ENCODE measurements around the gene RPL36. TPM values are rescaled to one million over a fixed set of nuclear protein-coding genes. Genes with fewer than 3 reads are reported as not detected.
"Not testable (repeated sequence)": the region's sequence is repeated elsewhere in the genome, so short reads cannot be mapped to it uniquely, and the experiment has no call there.

The RPL36 gene
- total RNA-seq, 4 donors from 2014 or later: 87.9 to 636 (median 329) TPM

GRCh38 chr19:5719961-5720790, 30.1 kb downstream of the RPL36 start, which contains the start of the genes CATSPERD and LONP1:
CATSPERD (plus strand) TSS chr19:5720637; CDS start chr19:5720738, 101 bp downstream.
LONP1 (minus strand) TSS chr19:5720146; CDS start chr19:5720132, 14 bp downstream.
- peaks cover 12 to 34% (median 19%) of the 10 kb centered on the region in 4 donors for H3K4me1 ChIP-seq
- peak within 1 kb of the TSS; percentile 87 to 100 (median 93) for H3K4me3 ChIP-seq
- H3K36me3 ChIP-seq: no peaks in the 10 kb centered on the region
- H3K9me3 ChIP-seq: no peaks in the 10 kb centered on the region
- H3K27ac ChIP-seq: peak within 1 kb of the TSS; percentile 93 to 97 (median 96)
- no peaks in the 10 kb centered on the region for H3K27me3 ChIP-seq
- peak; percentile 86 to 98 (median 91) for TF ChIP-seq CTCF (IDR thresholded peaks at IDR 0.05)
- TF ChIP-seq EP300 (IDR thresholded peaks at IDR 0.05; ENCODE audit: low read depth): no peak
- peak; percentile 75 for TF ChIP-seq POLR2A (IDR thresholded peaks at IDR 0.05)
- TF ChIP-seq POLR2AphosphoS5 (IDR thresholded peaks at IDR 0.05): peak; percentile 91 to 97 (median 91)
- peak; percentile 98 for DNase-seq
- in situ Hi-C loops (cut with MboI; ENCODE audit: low pct_ligation_motif_present in 1 of 4, low pct_unique_long_range_greater_than_20kb in 1 of 4, low sequenced_read_pairs in 3 of 4): no loop called here
- WGBS, 2 donors (ENCODE audit: low coverage in 1 of 2): 1% methylated on average over 59 of the region's 90 CpGs; no CpG with 5 or more reads in 1 of the 2 donors
- intact Hi-C loops (cut with DNase I; ENCODE audit: low total_unique reads): no loop called here

GRCh38 chr19:5727453-5728050, 37.5 kb downstream of the RPL36 start:
- no peak for DNase-seq
- H3K27me3 ChIP-seq: no peaks in the 10 kb centered on the region
- H3K9me3 ChIP-seq: peaks cover 0 to 4% of the 10 kb centered on the region in 2 donors
- H3K4me3 ChIP-seq: no peak overlapping the region
- no peaks in the 10 kb centered on the region for H3K36me3 ChIP-seq
- TF ChIP-seq EP300 (IDR thresholded peaks at IDR 0.05; ENCODE audit: low read depth): no peak
- no peak for TF ChIP-seq POLR2A (IDR thresholded peaks at IDR 0.05)
- TF ChIP-seq CTCF (IDR thresholded peaks at IDR 0.05): no peak
- no peak for TF ChIP-seq POLR2AphosphoS5 (IDR thresholded peaks at IDR 0.05)
- no peaks in the 10 kb centered on the region for H3K4me1 ChIP-seq
- 91% methylated on average over 4 of the region's 4 CpGs; no CpG with 5 or more reads in 1 of the 2 donors for WGBS, 2 donors (ENCODE audit: low coverage in 1 of 2)
- in situ Hi-C loops (cut with MboI; ENCODE audit: low pct_ligation_motif_present in 1 of 4, low pct_unique_long_range_greater_than_20kb in 1 of 4, low sequenced_read_pairs in 3 of 4) (no loop called here), intact Hi-C loops (cut with DNase I; ENCODE audit: low total_unique reads) (no loop called here)
- H3K27ac ChIP-seq: no peak overlapping the region

- H3K4me1 ChIP-seq; H3K9me3 ChIP-seq; H3K27ac ChIP-seq; in situ Hi-C loops (cut with MboI; ENCODE audit: low pct_ligation_motif_present in 1 of 4, low pct_unique_long_range_greater_than_20kb in 1 of 4, low sequenced_read_pairs in 3 of 4); H3K36me3 ChIP-seq; H3K27me3 ChIP-seq; intact Hi-C loops (cut with DNase I; ENCODE audit: low total_unique reads); DNase-seq; H3K4me3 ChIP-seq: not testable (repeated sequence)
- WGBS, 2 donors (ENCODE audit: low coverage in 1 of 2): 79 to 81% methylated on average over 2 of the region's 2 CpGs
Measured at GRCh38 chr19:5733172-5733571, 43.1 kb downstream of the RPL36 start.

- DNase-seq: no peak
- Histone ChIP-seq H3K36me3 (no peaks in the 10 kb centered on the region), H3K27me3 (peaks cover 7% of the 10 kb centered on the region), H3K4me3 (no peak overlapping the region), H3K9me3 (no peaks in the 10 kb centered on the region), H3K4me1 (no peaks in the 10 kb centered on the region), H3K27ac (no peak overlapping the region)
- in situ Hi-C loops (cut with MboI; ENCODE audit: low pct_ligation_motif_present in 1 of 4, low pct_unique_long_range_greater_than_20kb in 1 of 4, low sequenced_read_pairs in 3 of 4): no loop called here
- TF ChIP-seq CTCF (IDR thresholded peaks at IDR 0.05) (no peak), POLR2A (IDR thresholded peaks at IDR 0.05) (no peak), EP300 (IDR thresholded peaks at IDR 0.05; ENCODE audit: low read depth) (no peak), POLR2AphosphoS5 (IDR thresholded peaks at IDR 0.05) (no peak)
- intact Hi-C loops (cut with DNase I; ENCODE audit: low total_unique reads): no loop called here
- 49 to 74% methylated on average over 4 to 8 of the region's 8 CpGs for WGBS, 2 donors (ENCODE audit: low coverage in 1 of 2)
Measured at GRCh38 chr19:5738423-5738822, 48.3 kb downstream of the RPL36 start.

Other genes with a start within 250 kb of the RPL36 start
- gene ZNRF4, start 234.9 kb upstream of the RPL36 start, total RNA-seq: not detected
- gene TINCR, start 122.3 kb upstream of the RPL36 start, total RNA-seq: 10 to 100 TPM in 3 of 4 donors, not detected in 1; 13.2 to 45.3 (median 22.7) TPM
- gene SAFB2, start 67.5 kb upstream of the RPL36 start, total RNA-seq: 100 to 1,000 TPM in 2 of 4 donors, 10 to 100 TPM in 2; 64.0 to 283 (median 124) TPM
- gene SAFB, start 67.2 kb upstream of the RPL36 start, total RNA-seq: 100 to 1,000 TPM in 3 of 4 donors, 10 to 100 TPM in 1; 90.5 to 368 (median 185) TPM
- 10 to 100 TPM; 30.3 to 73.5 (median 52.6) TPM for gene MICOS13, start 9.8 kb upstream of the RPL36 start, total RNA-seq
- 10 to 100 TPM; 10.8 to 30.1 (median 16.6) TPM for gene HSD11B1L, start 9.3 kb upstream of the RPL36 start, total RNA-seq
- gene LONP1, start 29.9 kb downstream of the RPL36 start, total RNA-seq: 100 to 1,000 TPM in 1 of 4 donors, 10 to 100 TPM in 3; 28.7 to 164 (median 39.8) TPM
- gene CATSPERD, start 30.3 kb downstream of the RPL36 start, total RNA-seq: not detected
- 10 to 100 TPM in 1 of 4 donors, 1 to 10 TPM in 3; 1.1 to 10.5 (median 1.6) TPM for gene PRR22, start 94.5 kb downstream of the RPL36 start, total RNA-seq
- gene DUS3L, start 100.9 kb downstream of the RPL36 start, total RNA-seq: 10 to 100 TPM; 28.3 to 86.6 (median 56.6) TPM
- gene NRTN, start 114.8 kb downstream of the RPL36 start, total RNA-seq: 1 to 10 TPM in 3 of 4 donors, under 1 TPM in 1; 0.82 to 3.8 (median 1.5) TPM
- 100 to 1,000 TPM in 2 of 4 donors, 10 to 100 TPM in 2; 71.9 to 251 (median 115) TPM for gene FUT6, start 149.4 kb downstream of the RPL36 start, total RNA-seq
- 100 to 1,000 TPM; 180 to 222 (median 191) TPM for gene FUT3, start 161.2 kb downstream of the RPL36 start, total RNA-seq
- 1 to 10 TPM in 1 of 4 donors, not detected in 3; 4.8 TPM for gene FUT5, start 180.2 kb downstream of the RPL36 start, total RNA-seq
- gene NDUFA11, start 213.5 kb downstream of the RPL36 start, total RNA-seq: 100 to 1,000 TPM; 149 to 352 (median 235) TPM
- 10 to 100 TPM in 2 of 4 donors, 1 to 10 TPM in 2; 8.9 to 59.5 (median 18.4) TPM for gene VMAC, start 214.6 kb downstream of the RPL36 start, total RNA-seq
- gene CAPS, start 224.0 kb downstream of the RPL36 start, total RNA-seq: 10 to 100 TPM; 24.6 to 57.3 (median 38.0) TPM

All from transverse colon (tissue), 4 donors.